SK-N-SH treated with all-trans-retinoic acid at 6 μM for 48 hours (cell line): ENCODE data around the gene ATAD5.

Experiments used
- ATAC-seq: fragments of 200-7000 bp; cut with Tn5 transposase; 3 replicates; pipeline ENCODE4 v1.9.1; 2020; ENCODE audit warnings: mild to moderate bottlenecking, moderate library complexity
- ARNTL ChIP-seq: fragments of 450-650 bp; formaldehyde crosslinking; IDR thresholded peaks from 2 replicates; pipeline ENCODE4 v1.5.0; 2020; ENCODE audit warnings: low read depth, mild to moderate bottlenecking, moderate library complexity, borderline replicate concordance
- BACH2 ChIP-seq: fragments of 250-450 bp; sonication (Bioruptor Pico); IDR thresholded peaks from 2 replicates; pipeline ENCODE4 v1.9.0; 2021; ENCODE audit warnings: mild to moderate bottlenecking, borderline replicate concordance
- CSDC2 ChIP-seq: fragments of 250-450 bp; sonication (Bioruptor Pico); IDR thresholded peaks from 2 replicates; pipeline ENCODE4 v1.5.0; 2020; ENCODE audit warnings: mild to moderate bottlenecking, moderate library complexity
- ESRRG ChIP-seq: fragments of 250-450 bp; sonication (Bioruptor Pico); IDR thresholded peaks from 2 replicates; pipeline ENCODE4 v1.6.1; 2021; ENCODE audit warnings: mild to moderate bottlenecking
- GLIS3 ChIP-seq: fragments of 250-450 bp; sonication (Bioruptor Pico); IDR thresholded peaks from 2 replicates; pipeline ENCODE4 v1.5.0; 2020; ENCODE audit warnings: mild to moderate bottlenecking, moderate library complexity
- ISL1 ChIP-seq: fragments of 250-450 bp; sonication (Bioruptor Pico); IDR thresholded peaks from 2 replicates; pipeline ENCODE4 v2.1.2; 2022; ENCODE audit warnings: mild to moderate bottlenecking, moderate library complexity
- OSR1 ChIP-seq: fragments of 250-450 bp; sonication (Bioruptor Pico); IDR thresholded peaks from 2 replicates; pipeline ENCODE4 v1.8.0; 2022; ENCODE audit warnings: moderate library complexity, mild to moderate bottlenecking, inconsistent platforms
- PPARA ChIP-seq: fragments of 250-450 bp; sonication (Bioruptor Pico); IDR thresholded peaks from 2 replicates; pipeline ENCODE4 v1.5.0; 2020; ENCODE audit warnings: mild to moderate bottlenecking, borderline replicate concordance
- SNAI2 ChIP-seq: fragments of 250-450 bp; sonication (Bioruptor Pico); IDR thresholded peaks from 2 replicates; pipeline ENCODE4 v1.5.0; 2020; ENCODE audit warnings: mild to moderate bottlenecking, moderate library complexity
- TCF4 ChIP-seq: fragments of 250-450 bp; sonication (Bioruptor Pico); IDR thresholded peaks from 2 replicates; pipeline ENCODE4 v1.8.0; 2021; ENCODE audit warnings: mild to moderate bottlenecking, moderate library complexity, borderline replicate concordance
- ZC3H10 ChIP-seq: fragments of 250-450 bp; sonication (Bioruptor Pico); IDR thresholded peaks from 2 replicates; pipeline ENCODE4 v1.5.1; 2021; ENCODE audit warnings: mild to moderate bottlenecking, moderate library complexity
- ZFP3 ChIP-seq: fragments of 250-450 bp; sonication (Bioruptor Pico); IDR thresholded peaks from 2 replicates; pipeline ENCODE4 v1.5.0; 2020; ENCODE audit warnings: mild to moderate bottlenecking, moderate library complexity
- ZFP30 ChIP-seq: fragments of 450-650 bp; formaldehyde crosslinking; IDR thresholded peaks from 2 replicates; pipeline ENCODE4 v1.5.0; 2022; ENCODE audit warnings: mild to moderate bottlenecking, moderate library complexity
- ZNF565 ChIP-seq: fragments of 450-650 bp; formaldehyde crosslinking; conservative IDR thresholded peaks from 2 replicates; pipeline ENCODE4 v1.5.0; 2020; ENCODE audit warnings: low read depth, mild to moderate bottlenecking, moderate library complexity
- ZNF70 ChIP-seq: fragments of 450-650 bp; formaldehyde crosslinking; IDR thresholded peaks from 2 replicates; pipeline ENCODE4 v1.5.0; 2020; ENCODE audit warnings: mild to moderate bottlenecking, moderate library complexity
- ZNF8 ChIP-seq: fragments of 450-650 bp; formaldehyde crosslinking; IDR thresholded peaks from 2 replicates; pipeline ENCODE4 v1.5.0; 2020; ENCODE audit warnings: mild to moderate bottlenecking, moderate library complexity
- TF ChIP-seq, protein P1 (sequence below): fragments of 250-450 bp; sonication (Bioruptor Pico); IDR thresholded peaks from 2 replicates; pipeline ENCODE4 v1.5.1; 2020; ENCODE audit warnings: low read depth, mild to moderate bottlenecking, moderate library complexity
- TF ChIP-seq, protein P2 (sequence below): fragments of 250-450 bp; sonication (Bioruptor Pico); IDR thresholded peaks from 2 replicates; pipeline ENCODE4 v1.5.1; 2021; ENCODE audit warnings: mild to moderate bottlenecking, moderate library complexity
- TF ChIP-seq, protein P3 (sequence below): fragments of 250-450 bp; sonication (Bioruptor Pico); IDR thresholded peaks from 2 replicates; pipeline ENCODE4 v1.8.0; 2020; ENCODE audit warnings: mild to moderate bottlenecking, moderate library complexity, borderline replicate concordance
- TF ChIP-seq, protein P4 (sequence below): fragments of 250-450 bp; sonication (Bioruptor Pico); IDR thresholded peaks from 2 replicates; pipeline ENCODE4 v1.8.0; 2021; ENCODE audit warnings: low read depth, mild to moderate bottlenecking, moderate library complexity, borderline replicate concordance
- TF ChIP-seq, protein P5 (sequence below): fragments of 250-450 bp; sonication (Bioruptor Pico); IDR thresholded peaks from 2 replicates; pipeline ENCODE4 v1.5.0; 2020; ENCODE audit warnings: mild to moderate bottlenecking, moderate library complexity

Gene ATAD5

DNA sequence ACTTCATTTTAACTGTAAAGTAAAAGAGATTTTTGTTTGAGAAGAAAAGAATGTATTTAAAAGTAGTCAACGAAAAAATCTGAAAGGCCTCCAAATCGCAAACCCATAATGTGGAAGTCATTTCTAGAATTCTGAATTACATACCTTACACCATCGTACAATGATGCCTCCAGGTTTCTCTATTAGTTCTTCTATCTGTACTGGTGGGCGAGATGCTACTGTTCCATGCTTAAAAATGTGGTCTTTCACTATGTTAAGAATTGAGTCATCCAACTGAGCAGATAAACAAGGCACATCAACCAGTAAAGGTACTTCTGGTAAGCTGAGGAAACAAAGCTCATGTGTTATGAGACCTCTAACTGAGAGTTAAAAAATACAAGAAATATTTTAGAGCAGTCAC is 35.8 kb upstream of the ATAD5 start:
- TF ChIP-seq, protein P1, sequence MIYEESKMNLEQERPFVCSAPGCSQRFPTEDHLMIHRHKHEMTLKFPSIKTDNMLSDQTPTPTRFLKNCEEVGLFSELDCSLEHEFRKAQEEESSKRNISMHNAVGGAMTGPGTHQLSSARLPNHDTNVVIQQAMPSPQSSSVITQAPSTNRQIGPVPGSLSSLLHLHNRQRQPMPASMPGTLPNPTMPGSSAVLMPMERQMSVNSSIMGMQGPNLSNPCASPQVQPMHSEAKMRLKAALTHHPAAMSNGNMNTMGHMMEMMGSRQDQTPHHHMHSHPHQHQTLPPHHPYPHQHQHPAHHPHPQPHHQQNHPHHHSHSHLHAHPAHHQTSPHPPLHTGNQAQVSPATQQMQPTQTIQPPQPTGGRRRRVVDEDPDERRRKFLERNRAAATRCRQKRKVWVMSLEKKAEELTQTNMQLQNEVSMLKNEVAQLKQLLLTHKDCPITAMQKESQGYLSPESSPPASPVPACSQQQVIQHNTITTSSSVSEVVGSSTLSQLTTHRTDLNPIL (CRISPR knock-in tag): no peak
- no peak for TF ChIP-seq ZNF565 (CRISPR knock-in tag)
- TF ChIP-seq, protein P2, sequence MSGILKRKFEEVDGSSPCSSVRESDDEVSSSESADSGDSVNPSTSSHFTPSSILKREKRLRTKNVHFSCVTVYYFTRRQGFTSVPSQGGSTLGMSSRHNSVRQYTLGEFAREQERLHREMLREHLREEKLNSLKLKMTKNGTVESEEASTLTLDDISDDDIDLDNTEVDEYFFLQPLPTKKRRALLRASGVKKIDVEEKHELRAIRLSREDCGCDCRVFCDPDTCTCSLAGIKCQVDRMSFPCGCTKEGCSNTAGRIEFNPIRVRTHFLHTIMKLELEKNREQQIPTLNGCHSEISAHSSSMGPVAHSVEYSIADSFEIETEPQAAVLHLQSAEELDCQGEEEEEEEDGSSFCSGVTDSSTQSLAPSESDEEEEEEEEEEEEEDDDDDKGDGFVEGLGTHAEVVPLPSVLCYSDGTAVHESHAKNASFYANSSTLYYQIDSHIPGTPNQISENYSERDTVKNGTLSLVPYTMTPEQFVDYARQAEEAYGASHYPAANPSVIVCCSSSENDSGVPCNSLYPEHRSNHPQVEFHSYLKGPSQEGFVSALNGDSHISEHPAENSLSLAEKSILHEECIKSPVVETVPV (CRISPR knock-in tag): no peak
- TF ChIP-seq ZFP30: no peak
- no peak for TF ChIP-seq ISL1 (CRISPR knock-in tag)
- TF ChIP-seq, protein P3, sequence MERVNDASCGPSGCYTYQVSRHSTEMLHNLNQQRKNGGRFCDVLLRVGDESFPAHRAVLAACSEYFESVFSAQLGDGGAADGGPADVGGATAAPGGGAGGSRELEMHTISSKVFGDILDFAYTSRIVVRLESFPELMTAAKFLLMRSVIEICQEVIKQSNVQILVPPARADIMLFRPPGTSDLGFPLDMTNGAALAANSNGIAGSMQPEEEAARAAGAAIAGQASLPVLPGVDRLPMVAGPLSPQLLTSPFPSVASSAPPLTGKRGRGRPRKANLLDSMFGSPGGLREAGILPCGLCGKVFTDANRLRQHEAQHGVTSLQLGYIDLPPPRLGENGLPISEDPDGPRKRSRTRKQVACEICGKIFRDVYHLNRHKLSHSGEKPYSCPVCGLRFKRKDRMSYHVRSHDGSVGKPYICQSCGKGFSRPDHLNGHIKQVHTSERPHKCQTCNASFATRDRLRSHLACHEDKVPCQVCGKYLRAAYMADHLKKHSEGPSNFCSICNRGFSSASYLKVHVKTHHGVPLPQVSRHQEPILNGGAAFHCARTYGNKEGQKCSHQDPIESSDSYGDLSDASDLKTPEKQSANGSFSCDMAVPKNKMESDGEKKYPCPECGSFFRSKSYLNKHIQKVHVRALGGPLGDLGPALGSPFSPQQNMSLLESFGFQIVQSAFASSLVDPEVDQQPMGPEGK (CRISPR knock-in tag): no peak
- no peak for TF ChIP-seq ZC3H10 (CRISPR knock-in tag)
- no peak for TF ChIP-seq SNAI2 (CRISPR knock-in tag)
- TF ChIP-seq ESRRG (CRISPR knock-in tag): no peak
- TF ChIP-seq OSR1 (CRISPR knock-in tag): no peak
- TF ChIP-seq CSDC2 (CRISPR knock-in tag): no peak
- TF ChIP-seq ZFP3 (CRISPR knock-in tag): no peak
- TF ChIP-seq, protein P4, sequence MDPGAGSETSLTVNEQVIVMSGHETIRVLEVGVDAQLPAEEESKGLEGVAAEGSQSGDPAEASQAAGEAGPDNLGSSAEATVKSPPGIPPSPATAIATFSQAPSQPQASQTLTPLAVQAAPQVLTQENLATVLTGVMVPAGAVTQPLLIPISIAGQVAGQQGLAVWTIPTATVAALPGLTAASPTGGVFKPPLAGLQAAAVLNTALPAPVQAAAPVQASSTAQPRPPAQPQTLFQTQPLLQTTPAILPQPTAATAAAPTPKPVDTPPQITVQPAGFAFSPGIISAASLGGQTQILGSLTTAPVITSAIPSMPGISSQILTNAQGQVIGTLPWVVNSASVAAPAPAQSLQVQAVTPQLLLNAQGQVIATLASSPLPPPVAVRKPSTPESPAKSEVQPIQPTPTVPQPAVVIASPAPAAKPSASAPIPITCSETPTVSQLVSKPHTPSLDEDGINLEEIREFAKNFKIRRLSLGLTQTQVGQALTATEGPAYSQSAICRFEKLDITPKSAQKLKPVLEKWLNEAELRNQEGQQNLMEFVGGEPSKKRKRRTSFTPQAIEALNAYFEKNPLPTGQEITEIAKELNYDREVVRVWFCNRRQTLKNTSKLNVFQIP (CRISPR knock-in tag): no peak
- no peak for ATAC-seq

DNA sequence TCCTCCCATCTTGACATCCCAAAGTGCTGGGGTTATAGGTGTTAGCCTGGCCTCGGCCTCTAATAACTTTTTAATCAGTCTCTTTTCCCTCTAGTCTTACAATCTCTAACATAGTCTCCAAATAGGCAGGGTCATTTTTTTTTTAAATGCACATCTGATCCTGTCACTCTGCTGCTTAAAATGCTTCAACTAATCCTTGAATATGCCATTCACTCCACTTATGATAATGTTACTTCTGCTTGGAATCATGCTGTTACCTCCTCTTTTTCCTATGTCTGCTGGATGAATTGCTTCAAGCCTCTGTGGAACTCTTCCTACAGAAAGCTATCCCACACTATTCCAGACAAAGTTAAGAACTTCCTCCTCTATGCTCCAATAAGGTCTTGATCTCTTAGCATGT is 30.1 kb upstream of the ATAD5 start:
- ATAC-seq: no peak
- TF ChIP-seq BACH2: no peak
- TF ChIP-seq CSDC2 (CRISPR knock-in tag): no peak
- TF ChIP-seq ISL1 (CRISPR knock-in tag): no peak
- no peak for TF ChIP-seq ZC3H10 (CRISPR knock-in tag)
- TF ChIP-seq, protein P4 (CRISPR knock-in tag): no peak
- no peak for TF ChIP-seq ESRRG (CRISPR knock-in tag)
- TF ChIP-seq GLIS3: no peak
- TF ChIP-seq ZNF8 (CRISPR knock-in tag): no peak
- TF ChIP-seq, protein P5, sequence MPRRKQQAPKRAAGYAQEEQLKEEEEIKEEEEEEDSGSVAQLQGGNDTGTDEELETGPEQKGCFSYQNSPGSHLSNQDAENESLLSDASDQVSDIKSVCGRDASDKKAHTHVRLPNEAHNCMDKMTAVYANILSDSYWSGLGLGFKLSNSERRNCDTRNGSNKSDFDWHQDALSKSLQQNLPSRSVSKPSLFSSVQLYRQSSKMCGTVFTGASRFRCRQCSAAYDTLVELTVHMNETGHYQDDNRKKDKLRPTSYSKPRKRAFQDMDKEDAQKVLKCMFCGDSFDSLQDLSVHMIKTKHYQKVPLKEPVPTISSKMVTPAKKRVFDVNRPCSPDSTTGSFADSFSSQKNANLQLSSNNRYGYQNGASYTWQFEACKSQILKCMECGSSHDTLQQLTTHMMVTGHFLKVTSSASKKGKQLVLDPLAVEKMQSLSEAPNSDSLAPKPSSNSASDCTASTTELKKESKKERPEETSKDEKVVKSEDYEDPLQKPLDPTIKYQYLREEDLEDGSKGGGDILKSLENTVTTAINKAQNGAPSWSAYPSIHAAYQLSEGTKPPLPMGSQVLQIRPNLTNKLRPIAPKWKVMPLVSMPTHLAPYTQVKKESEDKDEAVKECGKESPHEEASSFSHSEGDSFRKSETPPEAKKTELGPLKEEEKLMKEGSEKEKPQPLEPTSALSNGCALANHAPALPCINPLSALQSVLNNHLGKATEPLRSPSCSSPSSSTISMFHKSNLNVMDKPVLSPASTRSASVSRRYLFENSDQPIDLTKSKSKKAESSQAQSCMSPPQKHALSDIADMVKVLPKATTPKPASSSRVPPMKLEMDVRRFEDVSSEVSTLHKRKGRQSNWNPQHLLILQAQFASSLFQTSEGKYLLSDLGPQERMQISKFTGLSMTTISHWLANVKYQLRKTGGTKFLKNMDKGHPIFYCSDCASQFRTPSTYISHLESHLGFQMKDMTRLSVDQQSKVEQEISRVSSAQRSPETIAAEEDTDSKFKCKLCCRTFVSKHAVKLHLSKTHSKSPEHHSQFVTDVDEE (CRISPR knock-in tag): no peak
- no peak for TF ChIP-seq ZFP3 (CRISPR knock-in tag)
- no peak for TF ChIP-seq OSR1 (CRISPR knock-in tag)
- TF ChIP-seq, protein P3 (CRISPR knock-in tag): no peak
- TF ChIP-seq ZNF70 (CRISPR knock-in tag): no peak
- TF ChIP-seq PPARA (CRISPR knock-in tag): no peak
- TF ChIP-seq ZFP30: no peak
- TF ChIP-seq, protein P2 (CRISPR knock-in tag): no peak
- no peak for TF ChIP-seq ARNTL (CRISPR knock-in tag)
- no peak for TF ChIP-seq TCF4
